Activated T-cell treated with anti-CD3 and anti-CD28 coated beads, Interleukin-2, amount 50 U/mL, for 4 hours (primary cell): Measurements from ENCODE around the gene ABI2. TPM values are rescaled to one million over a fixed set of nuclear protein-coding genes. Genes with fewer than 3 reads are reported as not detected.
"Not testable (repeated sequence)": the region's sequence is repeated elsewhere in the genome, so short reads cannot be mapped to it uniquely, and the experiment has no call there.

Experiments
- ATAC-seq, 2 donors: fragments of 200-7000 bp; cut with Tn5 transposase; one replicate each; pipeline ENCODE4 v1.10.0; 2021
- DNase-seq: peaks from one replicate; pipeline ENCODE4 v3.0.0-alpha.2; 2020
- H3K27me3 Mint-ChIP-seq: one replicate; pipeline ENCODE4 v1.8.0; 2021; ENCODE audit warnings: low read depth, mixed read lengths
- H3K36me3 Mint-ChIP-seq: one replicate; pipeline ENCODE4 v1.8.0; 2022; ENCODE audit warnings: mixed read lengths; ENCODE audit not compliant: insufficient read depth
- H3K4me1 Mint-ChIP-seq: one replicate; pipeline ENCODE4 v1.8.0; 2021; ENCODE audit warnings: low read depth, mixed read lengths
- H3K4me3 Mint-ChIP-seq: one replicate; pipeline ENCODE4 v1.8.0; 2021; ENCODE audit warnings: mild to moderate bottlenecking, moderate library complexity, mixed read lengths
- H3K9me3 Mint-ChIP-seq: one replicate; pipeline ENCODE4 v1.8.0; 2021; ENCODE audit warnings: mixed read lengths
- total RNA-seq, 3 donors: library from RNA; stranded (reverse); gene quantifications; one replicate each; pipeline ENCODE4 v1.2.1, GENCODE V29; 2021

ABI2 gene
- total RNA-seq, 3 donors from 2014 or later: 12.9 to 16.3 (median 13.4) TPM

- ATAC-seq (no peak), DNase-seq (no peak)
- no peaks in the 10 kb centered on the region for H3K9me3 Mint-ChIP-seq
- H3K4me3 Mint-ChIP-seq: no peak overlapping the region
- H3K36me3 Mint-ChIP-seq: peaks cover 15% of the 10 kb centered on the region
- H3K4me1 Mint-ChIP-seq: no peaks in the 10 kb centered on the region
- H3K27me3 Mint-ChIP-seq: no peaks in the 10 kb centered on the region
Observed at GRCh38 chr2:203379156-203379555, 51.0 kb downstream of the ABI2 start.

GRCh38 chr2:203383038-203383437 lies 54.8 kb downstream of the ABI2 start:
- Mint-ChIP-seq H3K9me3 (no peaks in the 10 kb centered on the region), H3K36me3 (peaks cover 20% of the 10 kb centered on the region), H3K27me3 (no peaks in the 10 kb centered on the region), H3K4me3 (no peak overlapping the region), H3K4me1 (no peaks in the 10 kb centered on the region)
- no peak for ATAC-seq
- DNase-seq: no peak

- H3K36me3 Mint-ChIP-seq: peaks cover 18% of the 10 kb centered on the region
- not testable (repeated sequence) for H3K27me3 Mint-ChIP-seq, ATAC-seq, DNase-seq, H3K4me1 Mint-ChIP-seq, H3K9me3 Mint-ChIP-seq, H3K4me3 Mint-ChIP-seq
Observed at GRCh38 chr2:203388153-203388552, 60.0 kb downstream of the ABI2 start.

GRCh38 chr2:203394519-203395227 lies 66.5 kb downstream of the ABI2 start:
- ATAC-seq: no peak
- H3K9me3 Mint-ChIP-seq: peaks cover 5% of the 10 kb centered on the region

GRCh38 chr2:203395858-203396257 lies 67.7 kb downstream of the ABI2 start:
- Mint-ChIP-seq H3K4me1 (no peaks in the 10 kb centered on the region), H3K36me3 (peaks cover 35% of the 10 kb centered on the region), H3K4me3 (no peak overlapping the region), H3K27me3 (no peaks in the 10 kb centered on the region), H3K9me3 (peaks cover 5% of the 10 kb centered on the region)
- ATAC-seq (no peak), DNase-seq (no peak)

More at GRCh38 chr2:203394519-203395227, 66.5 kb downstream of the ABI2 start:
- Mint-ChIP-seq H3K27me3 (no peaks in the 10 kb centered on the region), H3K4me1 (no peaks in the 10 kb centered on the region), H3K4me3 (no peak overlapping the region), H3K36me3 (peaks cover 38% of the 10 kb centered on the region)
- no peak for DNase-seq

- Mint-ChIP-seq H3K9me3 (peaks cover 5% of the 10 kb centered on the region), H3K36me3 (peaks cover 35% of the 10 kb centered on the region), H3K4me3 (no peak overlapping the region), H3K4me1 (no peaks in the 10 kb centered on the region), H3K27me3 (no peaks in the 10 kb centered on the region)
- ATAC-seq (no peak), DNase-seq (no peak)
Observed at GRCh38 chr2:203396667-203397066, 68.5 kb downstream of the ABI2 start.

- Mint-ChIP-seq H3K4me1 (no peaks in the 10 kb centered on the region), H3K36me3 (peaks cover 29% of the 10 kb centered on the region), H3K27me3 (no peaks in the 10 kb centered on the region), H3K9me3 (peaks cover 5% of the 10 kb centered on the region), H3K4me3 (no peak overlapping the region)
- DNase-seq (no peak), ATAC-seq (no peak)
Observed at GRCh38 chr2:203399031-203399430, 70.8 kb downstream of the ABI2 start.

- H3K27me3 Mint-ChIP-seq: no peaks in the 10 kb centered on the region
- H3K36me3 Mint-ChIP-seq: peaks cover 25% of the 10 kb centered on the region
- H3K4me3 Mint-ChIP-seq: no peak overlapping the region
- ATAC-seq: no peak
- peaks cover 5% of the 10 kb centered on the region for H3K9me3 Mint-ChIP-seq
- no peak for DNase-seq
- no peaks in the 10 kb centered on the region for H3K4me1 Mint-ChIP-seq
Observed at GRCh38 chr2:203400805-203401585, 72.8 kb downstream of the ABI2 start.

GRCh38 chr2:203404996-203405395 lies 76.8 kb downstream of the ABI2 start:
- ATAC-seq: no peak
- Mint-ChIP-seq H3K4me1 (no peaks in the 10 kb centered on the region), H3K4me3 (no peak overlapping the region), H3K36me3 (peaks cover 28% of the 10 kb centered on the region), H3K27me3 (no peaks in the 10 kb centered on the region), H3K9me3 (no peaks in the 10 kb centered on the region)
- no peak for DNase-seq

GRCh38 chr2:203407496-203407895 lies 79.3 kb downstream of the ABI2 start:
- no peaks in the 10 kb centered on the region for H3K9me3 Mint-ChIP-seq
- H3K27me3 Mint-ChIP-seq: no peaks in the 10 kb centered on the region
- DNase-seq (no peak), ATAC-seq (no peak)
- no peaks in the 10 kb centered on the region for H3K4me1 Mint-ChIP-seq
- H3K36me3 Mint-ChIP-seq: peaks cover 40% of the 10 kb centered on the region
- no peak overlapping the region for H3K4me3 Mint-ChIP-seq

- H3K36me3 Mint-ChIP-seq: peaks cover 43% of the 10 kb centered on the region
- no peak for ATAC-seq
Observed at GRCh38 chr2:203412546-203413331, 84.5 kb downstream of the ABI2 start.

GRCh38 chr2:203413796-203414195 lies 85.6 kb downstream of the ABI2 start:
- no peaks in the 10 kb centered on the region for H3K27me3 Mint-ChIP-seq
- no peak overlapping the region for H3K4me3 Mint-ChIP-seq
- H3K36me3 Mint-ChIP-seq: peaks cover 52% of the 10 kb centered on the region
- DNase-seq (no peak), ATAC-seq (no peak)
- H3K4me1 Mint-ChIP-seq: no peaks in the 10 kb centered on the region
- H3K9me3 Mint-ChIP-seq: peaks cover 20% of the 10 kb centered on the region

More at GRCh38 chr2:203412546-203413331, 84.5 kb downstream of the ABI2 start:
- Mint-ChIP-seq H3K4me1 (no peaks in the 10 kb centered on the region), H3K27me3 (no peaks in the 10 kb centered on the region), H3K9me3 (peaks cover 9% of the 10 kb centered on the region), H3K4me3 (no peak overlapping the region)
- no peak for DNase-seq

- Mint-ChIP-seq H3K36me3 (peaks cover 46% of the 10 kb centered on the region), H3K4me3 (no peak overlapping the region), H3K27me3 (no peaks in the 10 kb centered on the region), H3K4me1 (no peaks in the 10 kb centered on the region), H3K9me3 (peaks cover 20% of the 10 kb centered on the region)
- no peak for ATAC-seq
- DNase-seq: no peak
Observed at GRCh38 chr2:203418271-203418670, 90.1 kb downstream of the ABI2 start.

- Mint-ChIP-seq H3K9me3 (no peaks in the 10 kb centered on the region), H3K36me3 (peaks cover 26% of the 10 kb centered on the region), H3K4me3 (no peak overlapping the region)
Observed at GRCh38 chr2:203427061-203427460, 98.9 kb downstream of the ABI2 start.

More at GRCh38 chr2:203427061-203427460, 98.9 kb downstream of the ABI2 start:
- ATAC-seq (no peak), DNase-seq (no peak)
- no peaks in the 10 kb centered on the region for H3K4me1 Mint-ChIP-seq
- no peaks in the 10 kb centered on the region for H3K27me3 Mint-ChIP-seq
